WERI-Rb-1 (cell line): ENCODE data around the gene GPR161.

Source experiments
- DNase-seq: peaks from one replicate; pipeline ENCODE4 v3.0.0-alpha.2; 2020
- H3K27ac ChIP-seq: fragments of 250-450 bp; sonication (Bioruptor Pico); 2 replicates; pipeline ENCODE4 v1.5.1; 2020; ENCODE audit warnings: mild to moderate bottlenecking, moderate library complexity
- H3K27me3 ChIP-seq: fragments of 250-450 bp; sonication (Bioruptor Pico); 2 replicates; pipeline ENCODE4 v1.5.1; 2021; ENCODE audit warnings: mild to moderate bottlenecking, low read depth, moderate library complexity; ENCODE audit not compliant: insufficient read depth, severe bottlenecking
- H3K36me3 ChIP-seq: fragments of 250-450 bp; sonication (Bioruptor Pico); 2 replicates; pipeline ENCODE4 v1.5.1; 2020; ENCODE audit warnings: mild to moderate bottlenecking, moderate library complexity
- H3K4me3 ChIP-seq: 2 replicates; pipeline ENCODE4 v1.5.1; 2011; ENCODE audit warnings: low read depth, mild to moderate bottlenecking, control low read depth, low read length
- H3K9me3 ChIP-seq: fragments of 250-450 bp; sonication (Bioruptor Pico); 2 replicates; pipeline ENCODE4 v1.5.1; 2021; ENCODE audit warnings: mild to moderate bottlenecking, moderate library complexity; ENCODE audit not compliant: severe bottlenecking
- CTCF ChIP-seq: IDR thresholded peaks from 2 replicates; pipeline ENCODE4 v1.5.1; 2011; ENCODE audit warnings: low read depth, mild to moderate bottlenecking, control low read depth, inconsistent platforms, low read length

The GPR161 gene

GRCh38 chr1:168151935-168152334 lies 15.2 kb upstream of the GPR161 start:
- Histone ChIP-seq H3K36me3 (no peaks in the 10 kb centered on the region), H3K4me3 (no peak overlapping the region), H3K27ac (no peak overlapping the region), H3K27me3 (no peaks in the 10 kb centered on the region), H3K9me3 (no peaks in the 10 kb centered on the region)
- no peak for DNase-seq
- no peak for TF ChIP-seq CTCF

GRCh38 chr1:168150283-168150682 lies 13.6 kb upstream of the GPR161 start:
- DNase-seq: no peak
- Histone ChIP-seq H3K27me3 (no peaks in the 10 kb centered on the region), H3K36me3 (no peaks in the 10 kb centered on the region), H3K27ac (no peak overlapping the region), H3K9me3 (no peaks in the 10 kb centered on the region), H3K4me3 (no peak overlapping the region)
- no peak for TF ChIP-seq CTCF

- TF ChIP-seq CTCF: no peak
- Histone ChIP-seq H3K36me3 (no peaks in the 10 kb centered on the region), H3K4me3 (no peak overlapping the region), H3K27me3 (no peaks in the 10 kb centered on the region), H3K27ac (no peak overlapping the region), H3K9me3 (no peaks in the 10 kb centered on the region)
- DNase-seq: no peak
Observed at GRCh38 chr1:168148916-168149315, 12.2 kb upstream of the GPR161 start.

- Histone ChIP-seq H3K36me3 (no peaks in the 10 kb centered on the region), H3K4me3 (no peak overlapping the region), H3K9me3 (no peaks in the 10 kb centered on the region), H3K27me3 (no peaks in the 10 kb centered on the region), H3K27ac (no peak overlapping the region)
- no peak for DNase-seq
- TF ChIP-seq CTCF: no peak
Observed at GRCh38 chr1:168146626-168147025, 9.9 kb upstream of the GPR161 start.

GRCh38 chr1:168146160-168146539 lies 9.4 kb upstream of the GPR161 start:
- Histone ChIP-seq H3K27ac (no peak overlapping the region), H3K4me3 (no peak overlapping the region), H3K9me3 (no peaks in the 10 kb centered on the region), H3K27me3 (no peaks in the 10 kb centered on the region), H3K36me3 (no peaks in the 10 kb centered on the region)
- DNase-seq: no peak
- TF ChIP-seq CTCF: no peak
